ENCODE data around the gene MYO1D.

Gene MYO1D

DNA sequence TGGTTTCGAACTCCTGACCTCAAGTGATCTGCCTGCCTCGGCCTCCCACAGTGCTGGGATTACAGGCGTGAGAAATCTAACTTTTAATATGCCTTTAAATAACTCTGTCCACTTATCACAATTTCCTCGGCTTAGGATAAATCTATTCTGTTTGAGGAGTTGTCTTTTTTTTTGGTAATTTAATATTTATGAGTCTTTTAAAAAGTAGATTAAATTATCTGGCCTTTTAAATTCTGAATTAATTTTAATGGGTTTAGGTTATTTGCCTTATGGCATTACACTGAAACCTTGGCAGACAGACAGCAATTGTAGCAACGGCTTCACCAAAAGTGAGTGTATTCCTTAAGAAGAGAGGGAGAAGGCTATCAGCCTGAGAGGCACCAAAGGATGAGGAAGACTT, 66.2 kb downstream of the MYO1D start:
- no peak for DNase-seq

DNA sequence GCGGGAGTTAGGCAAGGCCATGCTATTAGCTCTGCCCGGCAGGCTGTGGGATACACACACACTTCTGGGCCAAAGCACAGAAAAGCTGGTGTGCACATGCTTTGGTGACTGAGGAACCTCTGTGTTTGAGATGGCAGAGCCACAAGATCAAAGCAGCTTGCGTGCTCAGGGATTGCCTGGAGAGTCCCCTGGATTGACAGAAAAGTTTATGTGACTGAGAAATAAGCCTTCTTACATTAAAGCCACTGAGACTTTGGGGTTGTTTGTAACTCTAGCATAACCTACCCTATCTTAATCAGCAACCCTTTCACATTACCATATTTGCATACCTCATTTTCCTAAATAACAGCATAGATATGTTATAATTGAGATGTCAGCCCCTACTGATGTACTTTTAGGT, 69.3 kb downstream of the MYO1D start:
- no peak for DNase-seq

DNA sequence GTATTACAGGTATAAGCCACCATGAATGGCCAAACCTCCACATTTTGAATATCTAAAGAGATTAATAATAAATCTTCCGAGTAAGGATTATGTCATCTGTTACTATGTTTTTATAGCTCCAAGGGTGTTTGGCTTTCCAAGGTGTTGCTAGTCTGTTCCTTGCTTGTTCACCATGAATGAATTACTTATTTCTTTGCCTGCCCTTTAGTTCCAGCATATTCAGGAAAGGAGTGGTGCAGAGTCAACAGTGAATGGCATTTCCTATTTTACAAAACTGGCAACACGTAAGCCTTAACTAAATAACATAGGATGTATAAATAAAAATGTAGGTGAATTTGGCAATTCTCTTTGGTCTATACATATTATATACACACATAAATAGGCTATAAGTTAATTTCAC, 70.3 kb downstream of the MYO1D start:
- DNase-seq: no peak

DNA sequence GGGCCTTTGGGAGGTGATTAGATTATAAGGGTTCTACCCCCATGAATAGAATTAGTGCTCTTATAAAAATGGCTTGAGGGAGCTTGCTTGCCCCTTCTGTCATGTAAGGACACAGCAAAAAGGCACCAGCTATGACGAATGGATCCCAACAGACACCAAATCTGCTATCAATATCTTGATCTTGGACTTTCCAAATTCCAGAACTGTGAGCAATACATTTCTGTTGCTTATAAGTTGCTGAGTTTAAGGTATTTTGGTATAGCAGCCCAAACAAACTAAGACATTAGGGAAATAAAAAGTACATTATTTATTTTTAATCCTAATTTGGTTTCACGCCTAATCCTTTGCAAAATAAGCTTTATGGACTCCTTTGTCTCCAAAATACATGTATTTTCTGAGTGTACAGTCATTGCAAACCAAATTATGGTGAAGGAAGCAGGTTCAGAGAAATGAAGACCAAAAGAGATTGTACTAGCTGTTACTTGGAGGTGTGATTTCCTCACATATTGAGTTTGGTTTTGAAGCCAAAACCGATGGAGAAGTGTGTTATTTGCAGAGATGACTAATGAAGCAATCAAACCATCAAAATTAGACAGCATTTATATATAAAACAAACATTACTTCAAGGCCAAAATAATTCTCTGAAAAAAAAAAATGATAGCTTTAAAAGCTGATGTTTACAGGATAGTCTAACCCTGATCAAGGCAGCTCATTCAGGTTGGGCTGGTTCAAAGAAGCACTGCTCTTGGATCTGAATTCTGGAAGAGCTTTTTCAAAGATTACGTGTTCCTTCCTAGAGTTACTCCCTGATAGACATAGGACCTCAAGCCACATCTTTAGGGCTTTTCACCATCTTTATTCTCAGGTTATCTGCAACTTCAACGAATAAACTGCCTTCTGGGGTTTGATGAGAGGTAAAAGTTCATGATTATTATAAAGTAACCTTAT, 71.6 kb downstream of the MYO1D start:
- DNase-seq: no peak

DNA sequence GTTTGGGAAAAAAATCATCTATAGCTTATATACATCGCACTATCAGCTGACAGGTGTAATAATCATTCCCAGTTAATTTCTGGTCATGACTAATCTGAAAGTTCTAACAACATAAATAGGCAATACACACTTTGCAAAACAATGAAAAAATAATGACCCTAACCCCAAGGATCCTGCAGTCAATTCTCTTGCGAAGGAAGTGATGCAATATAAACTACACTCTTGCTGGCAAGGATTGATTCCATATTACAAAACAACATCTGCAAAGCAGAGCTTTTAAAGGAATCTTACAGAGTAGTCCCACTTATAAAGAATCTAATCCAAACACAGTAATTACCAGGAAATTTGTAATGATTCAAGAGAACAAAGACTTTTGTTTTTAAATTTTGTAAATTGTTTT, 73.4 kb downstream of the MYO1D start:
- no peak for DNase-seq

DNA sequence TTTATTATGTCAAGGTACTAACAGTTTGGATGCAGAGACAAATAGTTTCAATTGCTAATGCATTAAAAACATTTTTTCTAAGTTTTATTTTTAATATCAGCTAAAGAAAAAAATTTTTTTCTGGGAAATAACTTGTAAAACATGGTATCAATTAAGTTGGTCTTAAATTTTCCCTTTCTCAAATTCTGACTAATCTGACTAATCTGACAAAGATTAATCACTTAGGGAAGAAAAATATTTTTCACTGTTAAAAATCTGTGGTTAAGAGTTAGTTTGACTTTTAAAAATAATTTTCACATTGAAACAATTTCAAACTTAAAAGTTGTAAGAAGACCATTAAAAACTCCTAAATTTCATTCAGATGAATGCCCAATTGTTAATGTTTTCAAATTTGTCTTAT, 74.6 kb downstream of the MYO1D start:
- no peak for DNase-seq

DNA sequence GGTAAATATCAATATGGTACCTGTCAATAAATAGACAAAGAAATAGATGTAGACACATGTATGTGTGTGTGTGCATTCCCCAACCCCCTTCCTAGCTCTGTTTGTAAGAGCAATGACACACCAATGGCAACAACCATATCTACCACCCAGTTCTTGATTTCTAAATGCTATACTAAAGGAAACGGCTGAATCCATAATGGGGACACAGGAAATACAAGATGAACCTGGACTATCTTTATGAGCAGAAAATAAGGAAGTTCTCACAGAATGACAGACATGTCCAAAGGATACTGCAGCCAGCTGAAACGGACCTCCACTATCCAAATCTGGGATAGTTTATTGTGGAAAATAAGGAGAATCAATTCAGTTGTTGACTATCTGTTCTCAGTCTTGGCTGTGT, 75.3 kb downstream of the MYO1D start:
- DNase-seq: no peak

DNA sequence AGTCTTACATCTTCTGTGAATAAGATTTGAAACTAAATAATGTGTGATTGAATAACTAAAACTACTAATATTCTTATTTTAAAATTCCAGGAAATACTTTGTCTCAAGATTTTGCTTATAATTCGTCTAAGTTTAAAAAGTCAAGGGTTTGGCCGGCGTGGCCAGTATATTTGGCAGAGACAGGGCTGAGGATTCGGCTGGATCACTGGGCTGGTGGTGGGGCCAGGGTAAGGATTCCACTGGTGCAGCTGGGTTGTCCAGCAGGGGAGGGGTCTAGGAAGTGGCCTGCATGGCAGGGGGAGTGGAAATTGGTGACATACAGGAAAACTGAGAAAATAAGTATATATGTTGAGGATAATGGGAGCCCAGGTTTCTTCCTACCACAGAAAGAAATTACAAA, 75.7 kb downstream of the MYO1D start:
- no peak for DNase-seq

DNA sequence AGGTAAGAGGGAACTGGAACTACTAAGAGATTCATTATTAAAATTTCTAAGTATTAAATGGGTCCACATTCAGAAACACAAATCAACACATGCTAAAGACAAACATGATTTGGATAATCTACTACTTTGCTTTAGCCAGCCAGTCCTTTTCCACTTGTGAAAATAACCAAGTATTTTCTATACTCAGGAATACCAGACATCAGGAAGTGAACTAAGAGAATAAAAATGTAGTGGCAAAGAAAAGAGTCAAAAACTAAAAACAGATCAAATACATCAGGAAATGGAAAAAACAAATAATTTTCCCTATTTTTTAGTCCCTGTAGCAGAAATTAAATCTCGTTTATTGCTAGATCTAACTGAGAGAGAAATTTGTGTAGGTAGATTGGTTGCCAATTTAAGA, 78.0 kb downstream of the MYO1D start:
- DNase-seq: no peak

DNA sequence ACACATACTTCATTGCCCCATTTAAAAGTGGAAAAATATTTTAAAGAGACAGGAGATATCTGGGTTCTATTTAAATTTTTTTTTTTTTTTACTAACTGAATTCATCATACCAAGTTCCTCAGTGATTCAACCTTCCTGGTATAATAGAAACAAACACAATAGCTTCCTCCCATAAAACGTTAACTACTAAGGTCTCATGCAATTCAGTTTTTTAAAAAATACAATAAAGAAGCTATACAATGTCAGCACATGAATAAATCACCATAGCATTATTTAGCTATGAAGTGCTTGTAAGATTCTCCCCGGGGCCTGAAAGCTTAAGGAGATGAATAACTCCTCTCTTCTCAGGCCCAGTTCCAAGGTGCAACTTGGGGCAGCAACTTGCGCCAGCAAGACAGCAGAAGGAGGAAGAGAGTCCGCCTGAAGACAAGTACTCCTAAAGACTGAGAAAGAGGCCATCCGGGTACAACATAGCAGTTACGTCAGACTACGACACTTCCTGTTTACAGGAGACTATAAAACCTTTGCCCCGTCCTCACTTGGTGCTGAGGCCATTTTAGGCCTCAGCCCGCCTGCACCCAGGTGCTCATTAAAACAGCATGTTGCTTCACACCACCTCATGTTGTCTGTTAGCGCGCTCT, 81.5 kb downstream of the MYO1D start:
- no peak for DNase-seq

DNA sequence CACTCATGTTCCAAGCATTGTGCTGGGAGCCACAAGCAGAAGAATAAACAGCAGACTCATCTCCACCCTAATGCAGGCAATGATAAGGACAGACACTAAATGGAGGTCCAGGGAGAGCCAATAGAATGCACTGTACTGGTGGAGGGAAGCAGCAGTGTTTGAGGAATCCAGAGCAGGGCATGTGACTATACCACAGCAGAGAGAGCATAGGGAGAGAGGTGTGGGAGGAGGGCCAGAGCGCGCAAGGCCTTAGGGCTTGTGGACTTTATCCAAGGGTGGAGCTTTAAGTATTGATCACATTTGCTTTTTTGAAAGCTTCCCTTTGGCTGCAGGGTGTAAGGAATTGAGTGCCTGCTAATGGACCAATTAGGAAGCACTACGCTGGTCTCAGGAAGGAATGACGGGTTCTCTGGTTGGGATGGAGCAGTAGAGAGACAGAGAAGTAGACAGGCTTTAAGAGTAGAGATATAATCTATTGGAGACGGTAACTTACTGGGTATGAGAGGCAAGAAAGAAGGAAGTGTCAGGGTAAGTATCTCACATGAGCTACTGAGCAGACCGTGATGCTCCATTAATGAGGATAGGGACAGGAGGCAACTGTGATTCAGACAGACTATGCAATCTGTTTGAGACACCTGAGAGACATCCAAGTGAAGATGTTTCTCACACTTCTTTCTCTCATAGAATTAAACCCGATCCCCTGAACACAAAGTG, 82.2 kb downstream of the MYO1D start:
- no peak for DNase-seq

DNA sequence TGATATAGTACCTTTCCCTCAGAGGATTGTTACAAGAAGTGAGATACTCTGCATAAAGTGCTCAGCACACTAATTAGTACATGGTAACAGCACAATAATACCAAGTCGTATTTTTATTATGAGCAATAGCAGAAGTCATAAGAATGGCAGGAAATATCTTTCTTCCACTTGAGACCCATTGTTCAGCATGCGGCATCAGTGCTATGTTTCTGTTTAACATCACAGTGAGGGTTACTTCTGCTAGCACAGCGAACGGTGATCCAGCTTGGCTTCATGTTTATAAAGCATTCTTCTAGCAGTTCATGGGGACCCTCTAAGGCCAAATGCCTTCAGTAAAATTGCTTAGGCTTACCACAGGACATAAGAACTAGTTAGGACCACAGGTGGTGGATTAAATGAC, 83.1 kb downstream of the MYO1D start:
- DNase-seq: no peak

DNA sequence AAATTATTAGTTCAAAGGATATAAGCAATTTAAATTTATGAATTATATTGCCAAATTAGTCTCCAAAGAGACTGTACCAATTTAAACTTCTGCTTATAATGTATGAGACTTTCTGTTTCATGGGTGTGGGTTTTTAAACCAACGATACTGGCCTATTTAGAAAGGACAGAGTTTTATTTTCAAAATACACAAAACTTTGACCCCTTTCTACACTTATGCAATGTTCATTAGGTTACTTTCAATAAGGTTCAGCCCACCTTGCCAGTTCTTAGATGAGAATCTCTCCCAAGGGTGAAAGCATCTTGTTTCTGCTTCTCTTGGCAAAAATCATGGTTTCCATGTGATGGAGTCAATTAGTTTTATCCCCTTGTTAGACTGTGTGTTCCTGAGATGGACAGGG, 84.7 kb downstream of the MYO1D start:
- no peak for DNase-seq

DNA sequence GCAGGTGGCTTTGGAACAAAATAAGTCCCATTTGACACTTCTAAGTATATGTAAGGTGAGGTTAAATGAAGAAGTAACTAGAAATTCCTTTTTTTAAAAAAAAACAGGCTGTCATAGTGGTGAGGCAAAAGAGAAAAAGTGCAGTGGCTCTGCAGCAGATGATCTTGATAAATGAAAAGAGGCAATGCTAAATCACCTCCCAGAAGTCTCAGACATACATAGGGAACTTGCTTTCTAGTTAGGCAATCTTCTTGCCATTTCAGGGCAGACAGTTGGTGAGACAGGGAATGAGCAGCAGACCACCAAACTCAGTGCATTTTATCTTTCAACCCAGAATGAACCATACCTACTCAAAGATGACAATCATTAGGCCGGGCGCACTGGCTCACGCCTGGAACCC, 90.8 kb downstream of the MYO1D start:
- no peak for DNase-seq

DNA sequence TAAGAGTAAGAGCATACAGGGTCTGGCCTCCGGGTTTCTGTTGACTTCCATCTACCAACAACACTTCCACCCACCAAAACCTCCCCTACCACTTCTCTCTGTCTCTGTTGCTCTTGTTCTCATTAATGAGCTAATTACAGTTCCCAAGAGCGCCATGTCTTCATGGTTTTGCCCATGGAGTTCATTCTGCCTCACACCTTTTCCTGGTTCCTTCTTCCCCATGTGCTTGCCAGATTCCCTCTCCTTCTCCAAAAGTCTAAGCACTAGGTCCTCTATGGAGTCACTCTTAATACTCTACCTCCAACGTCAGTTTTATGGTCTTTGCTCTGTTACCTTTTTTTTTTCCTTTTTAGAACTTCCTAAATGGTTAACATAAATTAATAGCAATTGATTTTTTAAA, 92.8 kb downstream of the MYO1D start:
- DNase-seq: no peak

DNA sequence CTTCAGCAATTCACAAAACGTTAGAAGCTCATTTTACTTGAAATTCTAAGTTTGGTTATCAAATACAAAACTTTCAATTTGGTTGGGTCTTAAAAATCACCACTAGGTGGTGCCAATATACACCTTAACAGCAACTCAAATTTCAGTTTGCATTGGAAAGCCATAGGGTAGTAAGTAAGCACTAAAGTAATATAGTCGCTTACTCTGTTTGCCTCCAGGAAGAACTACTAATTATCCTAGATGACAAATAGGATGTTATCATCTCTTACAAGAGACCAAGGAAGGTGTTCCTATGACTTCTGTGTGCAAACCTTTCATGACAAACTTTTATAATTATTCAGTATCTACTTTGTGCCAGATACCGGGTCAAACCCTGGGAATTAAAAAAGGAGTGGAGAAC, 93.3 kb downstream of the MYO1D start:
- DNase-seq: no peak

DNA sequence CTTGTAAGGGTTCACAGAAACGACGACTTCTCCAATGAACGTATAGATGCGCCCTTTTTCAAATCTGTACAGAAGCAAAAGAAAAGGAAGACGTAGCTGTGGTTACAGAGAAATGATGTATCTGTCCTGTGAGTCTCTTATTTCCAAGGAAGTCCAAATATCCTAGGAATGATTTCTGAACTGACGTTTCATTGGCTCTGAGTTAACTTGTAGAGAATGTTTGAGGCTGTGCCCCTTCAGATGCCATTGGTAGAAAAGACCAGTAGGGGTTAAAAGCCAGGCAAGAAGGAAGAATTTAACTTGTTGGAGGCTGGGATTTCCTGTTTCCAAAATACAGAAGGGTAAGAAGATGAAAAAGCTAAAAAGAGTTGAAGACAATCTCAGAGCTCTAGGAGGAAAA, 96.2 kb downstream of the MYO1D start:
- DNase-seq: no peak

DNA sequence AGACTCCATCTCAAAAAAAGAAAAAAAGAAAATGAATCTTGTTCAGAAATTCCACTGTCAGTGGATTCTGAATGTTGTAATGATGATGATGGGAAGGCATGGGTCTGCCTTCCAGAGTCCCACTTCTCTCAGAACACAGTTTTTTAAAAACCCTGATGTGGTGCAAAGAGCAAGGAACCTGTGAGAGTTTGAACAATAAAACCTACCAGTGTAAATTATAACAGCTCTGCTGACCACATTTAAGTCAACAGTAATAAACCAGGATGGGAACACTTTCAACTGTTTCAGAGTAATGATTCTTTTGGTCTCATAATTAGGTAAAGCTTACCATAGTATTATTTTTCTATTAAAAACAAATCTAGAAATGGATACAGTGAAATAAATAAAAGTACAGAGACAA, 99.0 kb downstream of the MYO1D start:
- DNase-seq: no peak

DNA sequence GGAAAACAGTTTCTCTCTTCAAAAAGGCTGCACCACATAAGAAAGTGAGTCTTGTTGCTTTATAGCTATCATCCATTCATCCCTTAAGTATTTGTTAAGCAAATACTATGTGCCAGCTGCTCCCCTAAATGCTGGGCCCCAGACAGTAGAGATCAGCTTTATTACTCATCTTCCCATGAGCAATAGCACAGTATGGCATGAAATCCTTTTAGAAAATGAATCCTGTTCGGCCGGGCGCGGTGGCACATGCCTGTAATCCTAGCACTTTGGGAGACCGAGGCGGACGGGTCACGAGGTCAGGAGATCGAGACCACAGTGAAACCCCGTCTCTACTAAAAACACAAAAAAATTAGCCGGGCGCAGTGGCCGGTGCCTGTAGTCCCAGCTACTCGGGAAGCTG, 99.5 kb downstream of the MYO1D start:
- no peak for DNase-seq

DNA sequence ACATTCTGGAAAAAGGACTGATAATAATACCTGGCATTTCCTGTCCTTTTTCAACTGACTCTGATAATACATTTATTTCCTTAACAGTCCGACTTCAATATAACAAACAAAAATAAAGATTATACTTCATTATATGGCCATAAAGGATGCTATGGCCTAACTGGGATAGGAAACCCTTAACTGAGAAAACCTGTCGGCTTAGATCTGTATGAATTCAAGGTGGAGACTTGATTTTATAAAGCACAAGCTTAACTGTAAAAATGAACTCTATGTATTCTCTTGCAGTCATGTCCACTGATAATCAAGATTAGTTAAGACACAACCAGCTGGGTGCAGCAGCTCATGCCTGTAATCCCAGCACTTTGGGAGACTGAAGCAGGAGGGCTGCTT, 102.2 kb downstream of the MYO1D start:
- no peak for DNase-seq

DNA sequence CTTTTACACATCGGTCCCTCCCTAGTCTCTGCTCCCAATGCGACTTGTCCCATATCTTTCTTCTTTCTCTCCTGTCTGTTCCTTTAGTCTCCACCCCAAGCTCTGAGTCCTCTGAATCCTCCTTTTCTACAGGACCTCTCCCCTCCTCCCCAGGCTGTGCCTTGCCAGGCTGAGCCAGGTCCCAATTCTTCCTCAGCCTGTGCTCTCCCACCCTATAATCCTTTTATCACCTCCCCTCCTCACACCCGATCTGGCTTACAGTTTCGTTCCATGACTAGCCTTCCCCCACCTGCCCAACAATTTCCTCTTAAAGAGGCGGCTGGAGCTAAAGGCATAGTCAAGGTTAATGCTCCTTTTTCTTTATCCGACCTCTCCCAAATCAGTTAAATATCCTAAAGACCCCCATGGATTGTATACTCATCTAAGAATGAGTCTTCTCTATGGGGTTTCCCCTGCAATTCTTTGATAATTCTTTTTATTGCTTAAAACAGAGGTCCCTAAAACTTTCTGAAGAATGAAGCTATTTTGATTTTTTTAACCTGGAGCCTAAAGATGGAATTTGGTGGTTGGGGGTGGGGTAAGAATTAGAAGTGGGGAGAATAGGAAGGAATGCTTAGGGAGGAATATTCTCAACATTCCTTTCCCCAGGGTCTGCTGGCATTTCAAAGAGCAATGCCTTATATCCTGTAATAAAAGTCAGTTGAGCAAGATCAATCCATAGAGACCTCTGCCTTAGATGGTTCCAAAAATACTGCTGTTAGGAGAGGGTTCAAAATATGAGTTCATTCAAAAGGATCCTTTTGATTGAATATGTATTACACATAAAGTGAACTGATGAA, 102.8 kb downstream of the MYO1D start:
- DNase-seq: no peak

DNA sequence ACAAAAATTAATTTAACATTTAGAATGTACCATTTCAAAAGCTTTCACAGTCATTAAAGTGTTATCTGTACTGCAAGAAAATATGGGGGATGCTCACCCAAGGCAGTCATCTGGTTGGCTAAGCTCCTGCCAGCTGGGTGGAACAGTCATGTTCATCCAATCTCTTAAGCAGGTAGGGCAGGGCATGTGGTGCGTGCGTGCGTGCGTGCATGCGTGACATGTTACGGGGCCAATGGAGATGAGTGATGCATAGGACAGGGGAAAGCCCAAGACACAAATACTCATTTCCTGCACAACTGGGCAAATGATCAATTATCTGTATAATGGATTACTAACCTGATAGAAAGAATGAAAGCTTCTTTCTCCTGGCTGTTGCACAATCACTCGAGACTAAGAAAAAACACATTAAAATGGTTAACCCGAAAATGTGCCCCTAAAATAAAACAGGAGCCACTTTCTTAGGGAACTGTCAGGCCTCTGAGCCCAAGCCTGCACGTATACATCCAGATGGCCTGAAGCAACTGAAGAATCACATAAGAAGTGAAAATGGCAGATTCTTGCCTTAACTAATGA, 104.4 kb downstream of the MYO1D start:
- DNase-seq: no peak

DNA sequence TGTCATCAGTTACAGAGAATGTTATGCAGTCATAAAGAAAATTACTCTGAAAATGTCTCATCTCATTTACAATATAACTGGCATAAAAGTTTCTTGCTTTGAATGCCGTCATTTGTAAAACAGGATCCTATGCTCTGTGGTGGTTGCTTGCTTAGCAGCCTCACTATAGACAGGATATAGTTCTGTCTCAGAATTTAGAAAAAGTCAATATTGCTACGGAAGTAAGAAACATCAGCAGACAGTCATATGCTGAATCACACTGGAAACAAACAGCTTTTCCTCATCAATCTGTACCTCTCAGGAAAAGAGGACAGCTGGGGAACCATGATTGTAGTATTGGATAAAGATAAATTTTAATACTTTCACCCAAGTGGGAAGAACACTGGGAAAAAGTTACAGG, 105.5 kb downstream of the MYO1D start:
- DNase-seq: no peak
